ENCODE data around the gene LILRA5. TPM values are rescaled to one million over a fixed set of nuclear protein-coding genes. Genes with fewer than 3 reads are reported as not detected.
"Not testable (repeated sequence)": the region's sequence is repeated elsewhere in the genome, so short reads cannot be mapped to it uniquely, and the experiment has no call there.

LILRA5 gene
- total RNA-seq, 1 donor from 2014 or later: 5.3 TPM

DNA sequence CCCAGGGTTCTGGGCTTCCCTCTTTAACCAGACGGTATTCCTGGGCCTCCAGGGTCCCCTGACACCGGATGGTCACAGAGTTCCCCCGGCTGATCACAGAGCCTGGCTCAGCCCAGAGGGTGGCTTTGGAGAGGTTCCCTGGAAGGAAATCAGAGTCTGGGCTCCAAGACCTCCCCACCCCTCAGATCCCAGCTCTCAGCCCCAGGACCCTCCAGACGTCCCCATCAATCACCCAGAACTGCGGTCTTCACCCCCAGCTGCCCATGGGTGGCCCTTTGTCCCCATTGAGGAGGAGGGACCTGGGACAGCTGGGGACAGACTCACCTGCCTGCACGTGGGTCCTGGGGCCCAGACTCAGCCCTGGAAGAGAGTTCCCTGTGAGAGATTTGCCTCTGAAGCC, 955 bp downstream of the LILRA5 start:
- ATAC-seq (peak; percentile 30), DNase-seq (ENCODE audit: low spot score) (no peak)
- intact Hi-C loops (cut with DNase I): no loop called here

DNA sequence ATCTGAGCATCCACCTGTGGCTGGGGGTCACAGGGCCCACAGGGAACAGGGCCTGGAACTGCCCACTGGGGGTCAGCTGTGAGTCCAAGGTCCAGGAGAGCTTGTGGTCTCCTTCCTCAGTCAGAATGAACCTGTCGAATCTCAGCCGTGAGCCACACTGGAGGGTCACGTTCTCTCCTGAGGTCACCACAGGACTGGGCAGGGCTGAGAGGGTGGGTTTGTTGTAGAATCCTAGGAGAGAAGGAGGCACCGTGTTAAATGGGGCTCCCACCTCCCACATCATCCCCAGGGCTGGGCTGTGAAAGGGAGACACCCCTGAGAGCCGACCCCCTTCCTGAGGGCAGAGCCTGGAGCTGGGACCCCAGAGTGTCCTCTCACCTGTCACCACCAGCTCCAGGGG, 1.5 kb downstream of the LILRA5 start:
- ATAC-seq (no peak), DNase-seq (ENCODE audit: low spot score) (no peak)
- intact Hi-C loops (cut with DNase I): no loop called here

DNA sequence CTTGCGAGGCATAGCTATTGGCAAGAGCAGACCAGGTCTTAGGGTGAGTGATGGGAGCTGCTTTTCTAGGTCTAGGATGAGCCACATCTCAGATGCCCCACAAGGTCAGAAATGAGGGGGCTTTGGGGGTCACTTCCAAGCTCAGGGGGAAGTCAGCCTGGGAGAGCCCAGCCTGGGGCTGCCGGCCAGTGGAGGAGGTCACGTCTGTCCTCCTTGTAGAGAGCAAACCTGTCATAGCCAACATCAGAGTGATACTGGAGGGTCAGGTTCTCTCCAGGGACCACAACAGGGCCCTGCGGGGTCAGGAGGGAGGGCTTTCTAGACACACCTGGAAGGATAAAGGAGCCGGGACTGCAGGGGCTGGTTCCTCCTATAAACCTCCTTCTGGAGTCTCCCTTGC, 2.4 kb downstream of the LILRA5 start:
- ATAC-seq (no peak), DNase-seq (ENCODE audit: low spot score) (no peak)
- intact Hi-C loops (cut with DNase I): no loop called here

DNA sequence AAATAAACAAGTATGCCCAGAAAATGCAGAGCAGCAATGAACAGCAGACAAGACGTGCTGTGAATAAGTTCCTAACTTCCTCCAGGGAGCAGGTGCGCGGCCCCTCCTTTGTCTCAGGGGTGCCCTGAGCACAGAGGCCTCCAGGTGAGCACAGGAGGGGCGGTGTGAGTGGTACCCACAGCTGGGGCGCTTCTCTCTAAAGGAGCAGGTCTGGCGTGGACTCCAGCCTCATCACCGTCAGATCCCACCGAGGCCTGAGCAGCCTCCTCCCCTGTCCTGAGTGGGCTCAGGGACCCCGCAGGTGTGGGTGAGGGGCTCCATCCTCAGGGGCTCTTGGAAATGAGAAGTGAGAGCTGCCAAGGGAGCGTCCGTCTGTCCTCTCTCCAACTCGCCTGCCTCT, 3.2 kb downstream of the LILRA5 start:
- DNase-seq (ENCODE audit: low spot score) (no peak), ATAC-seq (no peak)
- intact Hi-C loops (cut with DNase I): no loop called here

DNA sequence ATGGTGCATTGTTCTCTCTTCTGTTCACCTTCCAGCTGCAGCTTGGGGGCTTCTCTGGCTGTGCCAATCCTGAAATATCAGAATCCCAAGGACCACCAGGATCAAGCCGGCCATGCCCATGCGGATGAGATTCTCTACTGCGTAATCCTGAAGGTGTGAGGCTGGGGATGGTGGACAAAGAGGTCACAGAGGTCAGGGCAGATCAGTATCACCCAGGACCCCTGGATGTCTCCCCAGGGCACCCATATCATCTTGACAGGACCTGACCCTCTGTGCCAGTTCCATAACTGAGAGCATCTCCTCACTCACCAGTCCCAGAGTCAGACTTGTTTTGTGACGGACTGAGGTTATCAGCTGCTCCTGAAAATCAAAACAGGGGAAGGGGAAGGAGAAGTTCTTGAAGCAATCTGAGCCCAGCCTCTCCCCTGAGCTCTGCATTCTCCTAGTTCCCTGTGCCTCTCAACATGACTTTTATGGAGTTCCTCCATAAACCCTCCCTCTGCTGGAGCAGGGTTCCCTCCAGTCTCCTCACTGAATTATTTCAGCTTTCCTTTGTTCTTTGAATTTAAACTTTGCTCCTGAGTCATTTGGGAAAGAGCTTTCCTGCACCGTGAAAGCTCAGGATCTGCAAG, 5.5 kb downstream of the LILRA5 start:
- intact Hi-C loops (cut with DNase I): no loop called here
- no peak for DNase-seq (ENCODE audit: low spot score)
- no peak for ATAC-seq

DNA sequence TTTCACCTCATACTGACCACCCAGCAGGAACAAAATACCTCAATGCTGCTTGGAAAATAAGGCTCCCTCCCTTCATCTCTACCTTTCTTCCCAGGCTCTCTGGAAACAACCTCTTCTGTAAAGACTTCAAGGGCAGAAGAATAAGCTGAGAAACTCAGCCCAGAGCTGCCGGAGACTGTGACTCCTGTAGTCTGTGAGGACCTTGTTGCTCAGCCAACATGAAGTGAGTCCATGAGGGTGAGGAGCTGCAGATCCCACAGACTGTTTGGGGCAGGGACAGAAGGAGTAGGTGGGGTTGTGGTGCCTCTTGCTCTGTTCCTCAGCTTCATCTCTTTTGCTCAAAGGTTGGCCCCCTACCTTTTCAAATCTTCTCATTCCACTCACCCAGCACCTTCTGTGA, 7.8 kb downstream of the LILRA5 start:
- intact Hi-C loops (cut with DNase I): no loop called here
- ATAC-seq (no peak), DNase-seq (ENCODE audit: low spot score) (no peak)

DNA sequence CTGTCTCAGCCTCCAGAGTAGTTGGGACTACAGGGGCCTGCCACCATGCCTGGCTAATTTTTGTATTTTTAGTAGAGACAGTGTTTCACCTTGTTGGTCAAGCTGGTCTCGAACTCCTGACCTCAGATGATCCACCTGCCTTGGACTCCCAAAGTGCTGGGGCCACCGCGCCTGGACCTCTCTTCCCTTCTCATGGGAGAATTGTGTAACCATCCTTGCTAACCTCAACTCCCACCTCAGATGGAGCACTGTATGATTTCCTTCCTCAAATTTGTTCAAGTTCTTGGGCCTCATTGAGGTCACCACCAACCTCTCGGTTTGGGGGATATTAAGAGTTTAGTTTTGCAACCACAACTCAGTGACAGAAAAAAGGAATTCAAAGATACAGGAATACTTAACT, 10.7 kb downstream of the LILRA5 start:
- ATAC-seq (no peak), DNase-seq (ENCODE audit: low spot score) (no peak)
- intact Hi-C loops (cut with DNase I): no loop called here

DNA sequence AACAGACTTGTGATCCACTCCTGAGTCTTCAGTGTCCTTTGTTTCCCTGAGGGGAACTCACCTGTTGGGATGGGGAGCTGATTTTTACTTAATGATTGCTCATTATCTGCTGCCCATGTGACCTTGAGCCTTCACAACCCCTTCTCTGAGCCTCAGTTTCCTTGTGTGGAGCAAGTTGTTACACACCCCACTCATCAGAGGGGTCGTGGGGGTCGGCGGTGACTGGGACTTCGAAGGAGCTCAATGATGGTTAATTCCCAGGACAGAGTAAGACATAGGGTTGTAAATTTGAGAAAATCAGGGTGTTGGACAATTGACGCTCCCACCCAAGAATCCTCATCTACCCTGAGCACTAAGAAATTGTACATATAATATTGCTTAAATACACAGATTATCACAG, 13.5 kb downstream of the LILRA5 start:
- intact Hi-C loops (cut with DNase I): no loop called here
- ATAC-seq (no peak), DNase-seq (ENCODE audit: low spot score) (no peak)

DNA sequence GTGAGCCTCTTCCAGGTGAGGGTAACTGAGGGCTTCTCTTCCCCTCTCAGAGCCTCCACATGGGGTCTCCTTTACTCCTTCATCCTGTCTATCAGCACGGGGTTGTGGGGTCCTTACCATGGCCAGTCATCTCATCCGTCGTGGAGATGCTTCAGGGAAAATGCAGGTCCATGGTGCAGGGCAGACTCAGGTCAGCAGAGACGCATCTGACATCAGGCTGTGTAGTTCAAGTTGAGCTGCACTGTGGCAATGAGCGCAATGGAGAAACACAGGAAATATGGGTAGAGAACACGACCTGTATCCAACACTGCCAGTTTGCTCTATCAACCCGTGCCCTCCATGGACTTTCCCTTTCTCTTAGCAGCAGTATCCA, 13.9 kb downstream of the LILRA5 start:
- ATAC-seq: no peak
- intact Hi-C loops (cut with DNase I): no loop called here
- no peak for DNase-seq (ENCODE audit: low spot score)

DNA sequence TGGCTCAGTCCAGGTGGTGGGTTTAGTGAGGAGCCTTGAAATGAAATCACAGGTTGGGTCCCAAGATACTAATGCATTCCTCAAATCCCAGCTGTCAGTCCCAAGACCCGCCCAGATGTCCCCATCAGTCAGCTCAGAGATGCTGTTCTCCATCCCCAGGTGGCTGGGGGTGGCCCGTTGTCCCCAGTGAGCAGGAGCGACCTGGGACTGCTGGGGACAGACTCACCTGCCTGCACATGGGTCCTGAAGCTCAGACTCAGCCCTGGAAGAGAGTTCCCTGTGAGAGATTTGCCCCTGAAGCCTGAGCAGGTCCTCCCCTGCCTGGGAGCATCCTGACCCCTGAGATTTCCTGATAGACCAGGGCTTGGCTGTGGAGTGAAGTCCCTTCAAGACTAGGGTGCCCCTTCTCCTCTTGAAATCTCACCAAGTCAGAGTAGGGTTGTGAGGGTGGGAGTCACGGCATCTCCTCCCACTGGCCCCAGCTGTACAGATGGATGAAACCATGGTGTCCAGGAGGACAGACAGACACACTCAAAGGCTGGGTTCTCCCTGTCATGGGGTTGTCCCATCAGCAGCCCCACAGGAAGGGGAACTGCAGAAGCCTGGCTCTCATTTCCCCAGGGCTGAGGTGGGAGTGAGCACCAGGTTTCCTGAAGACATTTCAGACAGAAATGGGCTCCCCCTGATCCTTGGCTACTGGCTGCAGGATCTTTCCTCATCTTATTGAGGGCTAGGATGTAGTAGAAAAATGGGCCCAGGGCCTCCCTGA, 14.4 kb downstream of the LILRA5 start:
- DNase-seq (ENCODE audit: low spot score) (no peak), ATAC-seq (no peak)
- intact Hi-C loops (cut with DNase I): no loop called here

DNA sequence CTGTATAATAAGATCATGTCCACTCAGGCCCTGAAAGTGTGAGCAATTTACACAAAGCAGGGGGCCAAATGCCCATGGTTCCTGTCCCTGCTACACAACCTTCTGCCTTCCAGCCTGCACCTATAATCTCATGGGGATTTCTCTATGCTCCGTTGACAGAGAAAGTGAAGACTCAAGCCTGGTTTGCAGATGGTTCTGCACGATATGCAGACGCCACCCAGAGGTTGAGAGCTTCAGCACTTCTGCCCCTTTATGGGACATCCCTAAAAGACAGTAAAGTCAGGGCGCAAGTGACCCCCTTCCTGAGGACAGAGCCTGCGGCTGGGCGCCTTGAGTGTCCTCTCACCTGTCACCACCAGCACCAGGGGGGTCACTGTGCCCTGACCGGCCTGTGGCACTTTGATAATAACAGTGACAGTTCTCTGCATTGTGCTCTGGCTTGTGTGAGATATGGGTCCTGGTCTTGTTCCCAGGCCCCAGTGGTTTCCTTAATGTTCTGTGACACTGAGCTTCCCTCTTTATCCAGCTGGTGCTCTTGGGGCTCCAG, 15.1 kb downstream of the LILRA5 start:
- ATAC-seq (no peak), DNase-seq (ENCODE audit: low spot score) (no peak)
- intact Hi-C loops (cut with DNase I): no loop called here

DNA sequence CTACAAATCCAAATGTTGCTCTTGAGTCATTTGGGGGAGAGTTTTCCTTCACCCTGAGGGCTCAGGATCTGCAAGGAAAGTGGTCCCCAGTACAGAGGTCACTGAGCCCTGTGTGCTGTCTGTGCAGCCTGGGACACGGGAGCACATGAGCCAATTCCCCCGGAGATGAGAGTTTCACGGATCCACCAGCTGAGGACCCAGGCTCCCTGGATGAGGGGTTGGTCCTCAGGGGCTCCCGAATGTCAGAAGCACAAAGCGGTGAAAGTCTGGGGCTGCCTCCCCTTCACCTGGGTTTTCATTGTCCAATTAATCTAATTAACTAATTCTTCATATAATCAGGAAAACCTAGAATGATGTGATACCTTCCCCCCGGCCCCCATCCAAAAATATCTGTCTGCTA, 18.4 kb downstream of the LILRA5 start:
- DNase-seq (ENCODE audit: low spot score) (no peak), ATAC-seq (no peak)
- intact Hi-C loops (cut with DNase I): no loop called here

DNA sequence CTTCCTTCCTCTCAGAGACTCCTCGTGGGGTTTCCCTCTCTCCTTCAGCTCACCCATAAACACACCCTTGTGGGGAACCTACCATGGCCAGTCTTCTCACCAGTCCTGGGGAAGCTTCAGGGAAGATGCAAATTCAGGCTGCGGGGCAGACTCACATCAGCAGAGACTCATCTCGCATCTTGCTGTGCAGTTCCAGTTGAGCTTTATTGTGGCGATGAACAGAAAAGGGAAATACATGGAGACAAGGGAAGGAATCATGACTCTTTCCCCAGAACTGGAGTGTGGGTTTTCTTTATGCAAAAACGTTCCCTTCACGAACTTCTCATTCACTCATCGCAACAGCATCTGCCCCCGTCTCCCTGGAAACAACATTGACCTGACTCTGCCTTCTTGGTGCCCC, 23.8 kb downstream of the LILRA5 start:
- intact Hi-C loops (cut with DNase I); ATAC-seq; DNase-seq (ENCODE audit: low spot score): not testable (repeated sequence)

DNA sequence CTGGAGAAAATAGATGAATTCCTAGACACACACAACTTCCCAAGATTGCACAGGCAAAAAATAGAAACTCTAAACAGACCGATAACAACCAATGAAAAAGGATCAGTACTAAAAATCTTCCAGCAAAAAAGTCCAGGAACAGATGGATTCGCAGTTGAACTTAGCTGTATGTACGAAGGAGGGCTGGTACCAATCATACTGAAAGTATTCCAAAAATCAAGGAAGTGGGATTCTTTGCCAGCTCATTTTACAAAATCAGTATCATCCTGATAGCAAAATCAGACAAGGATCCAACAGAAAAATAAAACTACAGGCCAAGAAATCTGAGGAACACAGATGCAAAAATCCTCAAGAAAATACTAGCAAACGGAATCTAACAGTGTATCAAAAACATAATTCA, 25.5 kb downstream of the LILRA5 start:
- intact Hi-C loops (cut with DNase I): no loop called here
- ATAC-seq (no peak), DNase-seq (ENCODE audit: low spot score) (no peak)

DNA sequence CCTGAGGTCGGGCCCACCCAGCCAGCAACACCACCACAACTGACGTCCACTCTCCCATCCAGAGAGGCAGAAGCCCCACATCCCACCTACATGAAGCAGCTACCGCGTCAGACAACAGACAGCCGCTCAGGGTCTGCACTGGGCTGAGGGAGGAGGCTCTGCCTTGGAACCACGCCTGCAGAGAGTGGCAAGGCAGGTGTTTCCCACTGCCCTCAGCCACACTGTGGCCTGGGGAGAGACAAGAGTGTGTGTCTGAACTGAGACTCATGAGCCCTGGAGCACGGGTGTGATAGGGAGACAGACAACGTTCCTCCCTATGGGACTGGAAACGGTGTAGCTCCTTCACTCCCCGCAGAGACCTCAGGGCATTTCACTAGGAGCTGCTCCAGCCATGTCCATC, 26.7 kb downstream of the LILRA5 start:
- DNase-seq (ENCODE audit: low spot score); ATAC-seq; intact Hi-C loops (cut with DNase I): not testable (repeated sequence)

DNA sequence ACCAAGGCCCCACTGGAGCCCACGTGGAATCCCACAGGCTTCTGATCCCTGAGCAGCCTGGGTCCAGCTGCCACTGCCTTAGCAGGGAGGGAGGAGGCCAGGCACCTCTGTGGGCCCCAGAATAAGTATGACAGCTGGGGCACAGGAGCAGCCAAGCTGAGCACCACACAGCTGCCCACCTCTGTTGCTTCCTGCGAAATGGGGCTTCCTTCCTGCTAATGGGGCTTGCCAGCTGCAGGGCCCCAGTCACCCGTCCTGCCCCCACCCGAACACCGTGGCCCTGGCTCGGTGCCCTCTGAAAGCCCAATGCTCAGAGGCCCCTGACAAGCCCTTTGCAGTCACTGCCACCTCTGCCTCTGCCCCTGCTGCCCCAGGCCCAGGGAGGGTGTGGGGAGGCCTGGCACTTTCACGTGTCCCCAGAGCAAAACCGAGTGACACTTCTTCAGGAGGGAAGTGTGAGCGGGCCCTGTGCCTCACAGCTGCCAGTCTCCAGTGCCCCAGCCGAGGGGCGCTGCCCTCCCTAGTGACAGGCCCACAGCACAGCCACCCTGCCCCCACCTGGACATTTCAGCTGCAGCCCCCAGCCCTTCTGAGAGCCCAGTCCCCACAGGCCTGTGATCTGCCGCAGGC, 27.4 kb downstream of the LILRA5 start:
- intact Hi-C loops (cut with DNase I); DNase-seq (ENCODE audit: low spot score): not testable (repeated sequence)
- peak; percentile 46 for ATAC-seq

DNA sequence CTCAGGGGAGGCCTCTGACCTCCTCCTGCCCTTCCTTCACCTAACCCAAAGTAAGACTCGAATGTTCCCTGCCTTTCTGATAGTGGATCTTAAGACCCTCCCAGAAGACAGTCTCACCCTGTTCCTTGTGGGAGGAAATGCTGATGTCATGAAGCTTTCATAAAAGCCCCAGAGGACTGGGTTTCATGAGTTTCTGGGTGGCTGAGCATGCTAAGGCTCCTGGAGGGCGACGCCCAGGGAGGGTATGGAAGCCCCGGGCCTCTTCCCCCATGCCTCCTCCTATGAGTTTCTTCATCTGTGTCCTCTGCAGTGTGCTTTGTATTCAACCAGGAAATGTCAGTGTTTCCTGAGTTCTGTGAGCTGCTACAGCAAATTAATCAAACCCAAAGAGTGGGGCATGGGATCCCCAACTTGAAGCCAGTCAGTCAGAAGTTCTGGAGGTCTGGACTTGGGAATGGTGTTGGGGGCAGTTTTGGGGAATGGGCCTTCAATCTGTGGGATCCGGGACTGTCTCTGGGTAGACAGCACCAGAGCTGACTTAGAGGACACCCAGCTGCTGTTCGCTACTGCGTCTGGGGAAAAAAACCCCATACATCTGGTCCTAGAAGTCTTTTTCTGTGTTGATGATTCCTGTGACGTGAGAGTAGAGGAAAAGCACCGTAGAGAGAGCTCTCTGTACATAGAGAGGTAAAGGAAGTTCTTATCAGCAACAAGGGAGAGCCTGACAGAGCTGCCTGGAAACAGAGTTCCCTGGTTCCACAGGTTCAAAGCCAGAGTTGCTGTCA, 30.1 kb downstream of the LILRA5 start:
- DNase-seq (ENCODE audit: low spot score) (no peak), ATAC-seq (no peak)
- intact Hi-C loops (cut with DNase I): no loop called here

DNA sequence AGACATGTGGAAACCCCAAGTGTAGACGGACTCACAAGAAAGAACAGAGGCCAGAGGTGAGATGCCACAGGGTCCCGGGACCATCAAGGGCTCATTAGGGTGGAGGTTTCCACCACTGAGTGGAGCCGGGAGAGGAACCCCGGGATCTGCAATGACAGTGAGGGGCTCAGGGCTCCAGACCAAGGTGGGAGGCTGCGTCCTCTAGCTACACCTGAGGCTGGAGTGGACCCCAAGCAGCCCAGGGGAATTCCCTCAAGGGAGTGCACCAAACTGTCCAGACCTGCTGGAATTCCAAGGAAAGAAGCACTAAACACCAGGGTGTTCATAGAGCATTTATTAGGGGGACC, 31.3 kb downstream of the LILRA5 start:
- intact Hi-C loops (cut with DNase I); DNase-seq (ENCODE audit: low spot score); ATAC-seq: not testable (repeated sequence)

DNA sequence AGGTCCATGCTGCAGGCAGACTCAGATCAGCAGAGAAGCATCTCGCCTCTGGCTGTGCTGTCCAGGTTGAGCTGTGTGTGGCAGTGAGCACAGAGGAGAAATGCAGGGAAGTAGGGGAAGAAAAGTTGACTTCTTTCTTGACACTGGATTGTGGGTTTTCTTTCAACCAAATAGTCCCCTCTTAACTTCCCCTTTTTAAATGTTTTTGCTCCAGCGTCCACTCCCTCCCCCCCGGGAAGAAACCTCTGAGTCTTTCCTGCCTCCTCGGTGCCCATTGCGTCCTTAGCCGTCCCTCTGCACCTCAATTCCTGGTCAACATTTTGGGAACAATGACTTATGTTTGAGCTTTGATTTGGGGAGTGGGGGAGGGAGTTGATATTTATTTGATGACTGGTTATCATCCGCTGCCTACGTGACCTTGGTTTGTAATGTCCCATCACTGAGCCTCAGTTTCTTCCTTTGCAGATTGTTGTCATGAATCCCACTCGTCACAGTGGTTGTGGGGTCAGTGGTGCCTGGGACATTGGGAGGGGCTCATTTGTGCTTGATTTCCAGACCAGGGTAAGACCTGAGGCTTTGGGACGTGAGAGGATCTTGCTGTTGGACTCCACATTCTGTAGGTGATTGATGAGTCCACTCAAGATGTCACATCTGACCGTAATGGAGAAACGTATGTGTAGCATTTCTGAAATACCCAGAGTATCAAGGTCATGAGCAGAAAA, 31.8 kb downstream of the LILRA5 start, which contains the start of gene LILRB2:
Gene LILRB2, minus strand, starts transcription at position 104 of the 722 bp plus-strand sequence. CDS start 614 bp downstream, outside the sequence.
- DNase-seq (ENCODE audit: low spot score) (no peak), ATAC-seq (peak; percentile 55)
- intact Hi-C loops (cut with DNase I): no loop called here

Measured in sciatic nerve (tissue), 2 donors.